Measurements from ENCODE around the gene SIL1. TPM values are rescaled to one million over a fixed set of nuclear protein-coding genes. Genes with fewer than 3 reads are reported as not detected.

The SIL1 gene
- total RNA-seq, 1 donor from 2014 or later: 41.6 TPM

DNA sequence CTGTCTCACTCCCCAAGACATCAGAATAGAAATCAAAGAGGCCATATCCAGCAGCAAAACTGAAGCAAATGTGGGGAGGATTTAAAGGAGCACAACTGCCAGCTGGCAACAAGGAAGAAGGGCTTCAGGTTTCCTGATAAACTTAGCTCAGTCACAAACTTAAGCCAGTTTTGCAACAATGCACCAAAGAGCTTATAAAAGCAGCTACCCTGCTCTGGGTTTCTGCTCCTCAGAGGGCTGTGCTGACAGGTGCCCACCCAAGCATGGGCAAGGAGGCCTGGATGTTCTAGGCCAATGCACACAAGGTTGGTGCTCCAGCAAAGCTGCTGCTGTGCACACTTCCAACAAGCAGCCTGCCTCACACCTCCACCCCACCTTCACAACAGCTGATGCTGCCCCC lies 132.9 kb downstream of the SIL1 start:
- FAIRE-seq (no peak), DNase-seq (ENCODE audit: low read depth) (peak; percentile 18)
- Histone ChIP-seq H3K4me1 (ENCODE audit: insufficient read depth, low read length) (peaks cover 15% of the 10 kb centered on the region), H3K79me2 (ENCODE audit: insufficient read depth, low read length) (peaks cover 3% of the 10 kb centered on the region), H3K9me3 (ENCODE audit: insufficient read depth, low read depth, low read length) (no peaks in the 10 kb centered on the region), H4K20me1 (ENCODE audit: insufficient read depth, low read length) (peaks cover 8% of the 10 kb centered on the region), H3K36me3 (ENCODE audit: insufficient read depth, low read length) (no peaks in the 10 kb centered on the region), H2AFZ (ENCODE audit: low read depth, low read length) (no peak overlapping the region), H3K27ac (ENCODE audit: low read depth, low read length) (no peak overlapping the region), H3K9ac (ENCODE audit: low read length) (no peak overlapping the region), H3K27me3 (ENCODE audit: insufficient read depth, low read length) (no peaks in the 10 kb centered on the region), H3K4me2 (ENCODE audit: low read length) (no peak overlapping the region), H3K4me3 (ENCODE audit: insufficient read depth, low read depth, low read length) (no peak overlapping the region)
- Mint-ChIP-seq H3K9me3 (ENCODE audit: unreplicated experiment) (peaks cover 2% of the 10 kb centered on the region), H3K4me3 (ENCODE audit: unreplicated experiment) (no peak overlapping the region), H3K4me1 (ENCODE audit: low read depth, unreplicated experiment) (peaks cover 21% of the 10 kb centered on the region), H3K27me3 (ENCODE audit: low read depth, unreplicated experiment) (peaks cover 14% of the 10 kb centered on the region), H3K36me3 (ENCODE audit: low read depth, unreplicated experiment) (peaks cover 5% of the 10 kb centered on the region), H3K27ac (ENCODE audit: unreplicated experiment) (no peak overlapping the region)
- no peak for TF ChIP-seq EZH2 (IDR thresholded peaks at IDR 0.05; ENCODE audit: insufficient read depth, low read length)
- TF ChIP-seq, protein P1, sequence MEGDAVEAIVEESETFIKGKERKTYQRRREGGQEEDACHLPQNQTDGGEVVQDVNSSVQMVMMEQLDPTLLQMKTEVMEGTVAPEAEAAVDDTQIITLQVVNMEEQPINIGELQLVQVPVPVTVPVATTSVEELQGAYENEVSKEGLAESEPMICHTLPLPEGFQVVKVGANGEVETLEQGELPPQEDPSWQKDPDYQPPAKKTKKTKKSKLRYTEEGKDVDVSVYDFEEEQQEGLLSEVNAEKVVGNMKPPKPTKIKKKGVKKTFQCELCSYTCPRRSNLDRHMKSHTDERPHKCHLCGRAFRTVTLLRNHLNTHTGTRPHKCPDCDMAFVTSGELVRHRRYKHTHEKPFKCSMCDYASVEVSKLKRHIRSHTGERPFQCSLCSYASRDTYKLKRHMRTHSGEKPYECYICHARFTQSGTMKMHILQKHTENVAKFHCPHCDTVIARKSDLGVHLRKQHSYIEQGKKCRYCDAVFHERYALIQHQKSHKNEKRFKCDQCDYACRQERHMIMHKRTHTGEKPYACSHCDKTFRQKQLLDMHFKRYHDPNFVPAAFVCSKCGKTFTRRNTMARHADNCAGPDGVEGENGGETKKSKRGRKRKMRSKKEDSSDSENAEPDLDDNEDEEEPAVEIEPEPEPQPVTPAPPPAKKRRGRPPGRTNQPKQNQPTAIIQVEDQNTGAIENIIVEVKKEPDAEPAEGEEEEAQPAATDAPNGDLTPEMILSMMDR (IDR thresholded peaks at IDR 0.05; ENCODE audit: insufficient read depth, low read depth, low read length): no peak

DNA sequence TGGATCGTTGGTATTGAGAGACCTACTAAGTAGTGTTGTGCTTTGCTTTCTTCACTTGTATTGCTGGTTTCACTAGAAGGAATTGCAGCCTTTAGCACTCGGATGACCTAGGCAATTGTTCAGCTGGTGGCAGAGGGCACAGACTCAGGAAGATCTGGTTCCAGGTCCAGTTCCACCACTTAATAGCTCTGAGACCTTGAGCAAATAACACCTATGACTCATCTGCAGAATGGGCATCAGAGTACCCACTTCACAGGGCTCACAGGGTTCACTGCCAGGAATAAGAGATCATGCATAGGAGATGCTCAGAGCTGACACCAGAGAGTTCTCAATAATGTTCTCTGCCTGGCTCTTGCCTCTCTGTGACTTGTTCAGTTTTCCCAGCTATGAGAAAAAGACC lies 133.6 kb downstream of the SIL1 start:
- no peak for DNase-seq (ENCODE audit: low read depth)
- Histone ChIP-seq H3K79me2 (ENCODE audit: insufficient read depth, low read length) (peaks cover 3% of the 10 kb centered on the region), H4K20me1 (ENCODE audit: insufficient read depth, low read length) (peaks cover 8% of the 10 kb centered on the region), H3K27me3 (ENCODE audit: insufficient read depth, low read length) (no peaks in the 10 kb centered on the region), H3K36me3 (ENCODE audit: insufficient read depth, low read length) (no peaks in the 10 kb centered on the region), H2AFZ (ENCODE audit: low read depth, low read length) (no peak overlapping the region), H3K4me3 (ENCODE audit: insufficient read depth, low read depth, low read length) (no peak overlapping the region), H3K27ac (ENCODE audit: low read depth, low read length) (no peak overlapping the region), H3K9me3 (ENCODE audit: insufficient read depth, low read depth, low read length) (no peaks in the 10 kb centered on the region), H3K4me1 (ENCODE audit: insufficient read depth, low read length) (peaks cover 15% of the 10 kb centered on the region), H3K9ac (ENCODE audit: low read length) (no peak overlapping the region), H3K4me2 (ENCODE audit: low read length) (no peak overlapping the region)
- Mint-ChIP-seq H3K4me1 (ENCODE audit: low read depth, unreplicated experiment) (peaks cover 20% of the 10 kb centered on the region), H3K9me3 (ENCODE audit: unreplicated experiment) (peaks cover 2% of the 10 kb centered on the region), H3K4me3 (ENCODE audit: unreplicated experiment) (no peak overlapping the region), H3K36me3 (ENCODE audit: low read depth, unreplicated experiment) (peaks cover 5% of the 10 kb centered on the region), H3K27me3 (ENCODE audit: low read depth, unreplicated experiment) (peaks cover 14% of the 10 kb centered on the region), H3K27ac (ENCODE audit: unreplicated experiment) (no peak overlapping the region)
- TF ChIP-seq, protein P1 (IDR thresholded peaks at IDR 0.05; ENCODE audit: insufficient read depth, low read depth, low read length): no peak
- TF ChIP-seq EZH2 (IDR thresholded peaks at IDR 0.05; ENCODE audit: insufficient read depth, low read length): no peak
- no peak for FAIRE-seq

DNA sequence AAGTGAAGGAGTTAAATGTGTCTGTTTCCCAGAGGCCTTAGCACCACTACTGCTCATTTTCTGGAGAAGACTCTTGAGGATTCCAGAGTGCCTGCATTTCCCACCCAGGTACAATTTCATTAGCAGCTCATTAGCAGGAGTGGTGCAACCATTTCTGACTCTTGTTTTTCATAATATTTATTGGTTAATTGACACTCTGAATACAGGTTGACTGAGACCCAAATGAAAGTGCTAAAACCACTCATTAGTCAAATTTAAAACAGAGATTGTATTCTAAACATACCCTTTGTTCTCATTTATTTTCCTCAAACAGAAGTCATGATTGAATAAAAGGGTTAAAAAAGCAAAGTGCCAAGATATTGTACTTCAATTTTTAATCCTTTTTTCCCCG lies 134.5 kb downstream of the SIL1 start:
- H2AFZ ChIP-seq (ENCODE audit: low read depth, low read length): no peak overlapping the region
- FAIRE-seq (no peak), DNase-seq (ENCODE audit: low read depth) (no peak)
- no peak overlapping the region for H3K27ac ChIP-seq (ENCODE audit: low read depth, low read length)
- H3K4me2 ChIP-seq (ENCODE audit: low read length): no peak overlapping the region
- no peak overlapping the region for H3K9ac ChIP-seq (ENCODE audit: low read length)
- Mint-ChIP-seq H3K27me3 (ENCODE audit: low read depth, unreplicated experiment) (peaks cover 14% of the 10 kb centered on the region), H3K36me3 (ENCODE audit: low read depth, unreplicated experiment) (peaks cover 5% of the 10 kb centered on the region), H3K4me1 (ENCODE audit: low read depth, unreplicated experiment) (peaks cover 21% of the 10 kb centered on the region), H3K9me3 (ENCODE audit: unreplicated experiment) (peaks cover 2% of the 10 kb centered on the region), H3K27ac (ENCODE audit: unreplicated experiment) (no peak overlapping the region), H3K4me3 (ENCODE audit: unreplicated experiment) (no peak overlapping the region)
- H3K4me3 ChIP-seq (ENCODE audit: insufficient read depth, low read depth, low read length): no peak overlapping the region
- peaks cover 15% of the 10 kb centered on the region for H3K4me1 ChIP-seq (ENCODE audit: insufficient read depth, low read length)
- no peak for TF ChIP-seq EZH2 (IDR thresholded peaks at IDR 0.05; ENCODE audit: insufficient read depth, low read length)
- TF ChIP-seq, protein P1 (IDR thresholded peaks at IDR 0.05; ENCODE audit: insufficient read depth, low read depth, low read length): no peak
- no peaks in the 10 kb centered on the region for H3K36me3 ChIP-seq (ENCODE audit: insufficient read depth, low read length)
- H3K9me3 ChIP-seq (ENCODE audit: insufficient read depth, low read depth, low read length): no peaks in the 10 kb centered on the region
- peaks cover 3% of the 10 kb centered on the region for H3K79me2 ChIP-seq (ENCODE audit: insufficient read depth, low read length)
- no peaks in the 10 kb centered on the region for H3K27me3 ChIP-seq (ENCODE audit: insufficient read depth, low read length)
- peaks cover 8% of the 10 kb centered on the region for H4K20me1 ChIP-seq (ENCODE audit: insufficient read depth, low read length)
